Central memory CD4-positive, alpha-beta T cell (primary cell): ENCODE measurements around the gene STRA8.

ENCODE experiments used
- DNase-seq: peaks from one replicate; pipeline ENCODE4 v3.0.0; 2022
- total RNA-seq, 3 experiments: gene quantifications; one replicate each; lab custom pipeline; 2026; lab: John Stamatoyannopoulos, UW

Gene STRA8
- 0 reads per million in 3 experiments for total RNA-seq

- no peak for DNase-seq
Observed at GRCh38 chr7:135233570-135233969, at the start of gene STRA8. TSS of gene STRA8 (plus strand) at chr7:135233838. CDS start at chr7:135240525, 6,687 bp downstream.

GRCh38 chr7:135184254-135184841, 49.3 kb upstream of the STRA8 start:
- no peak for DNase-seq

GRCh38 chr7:135185471-135186260, 48.0 kb upstream of the STRA8 start:
- DNase-seq = no peak

- no peak for DNase-seq
Observed at GRCh38 chr7:135186261-135186540, 47.4 kb upstream of the STRA8 start.

GRCh38 chr7:135186841-135187253, 46.8 kb upstream of the STRA8 start:
- DNase-seq = no peak

GRCh38 chr7:135188298-135188984, 45.2 kb upstream of the STRA8 start:
- DNase-seq = no peak

GRCh38 chr7:135189221-135189662, 44.4 kb upstream of the STRA8 start:
- no peak for DNase-seq

GRCh38 chr7:135189961-135190360, 43.7 kb upstream of the STRA8 start:
- DNase-seq = no peak

- DNase-seq = no peak
Observed at GRCh38 chr7:135190703-135191102, 42.9 kb upstream of the STRA8 start.

- no peak for DNase-seq
Observed at GRCh38 chr7:135192914-135193536, 40.6 kb upstream of the STRA8 start.

GRCh38 chr7:135193615-135194081, 40.0 kb upstream of the STRA8 start:
- no peak for DNase-seq

GRCh38 chr7:135194494-135195095, 39.0 kb upstream of the STRA8 start:
- no peak for DNase-seq

GRCh38 chr7:135195156-135195555, 38.5 kb upstream of the STRA8 start:
- no peak for DNase-seq

GRCh38 chr7:135195968-135196629, 37.5 kb upstream of the STRA8 start:
- no peak for DNase-seq

- DNase-seq = no peak
Observed at GRCh38 chr7:135197343-135197742, 36.3 kb upstream of the STRA8 start.

- no peak for DNase-seq
Observed at GRCh38 chr7:135197906-135198655, 35.6 kb upstream of the STRA8 start.

- no peak for DNase-seq
Observed at GRCh38 chr7:135199439-135199838, 34.2 kb upstream of the STRA8 start.

- DNase-seq = no peak
Observed at GRCh38 chr7:135200821-135201331, 32.8 kb upstream of the STRA8 start.

GRCh38 chr7:135201350-135201749, 32.3 kb upstream of the STRA8 start:
- DNase-seq = no peak

- DNase-seq = no peak
Observed at GRCh38 chr7:135204341-135204749, 29.3 kb upstream of the STRA8 start.

GRCh38 chr7:135204876-135205275, 28.8 kb upstream of the STRA8 start:
- DNase-seq = no peak
